GM10847 (cell line): ENCODE measurements around the gene ZNF689.

Experiments
- POLR2A ChIP-seq: IDR thresholded peaks from 2 replicates; pipeline ENCODE4 v1.6.1; 2011; ENCODE audit not compliant: insufficient read length; ENCODE audit errors: extremely low read depth

Gene ZNF689

DNA sequence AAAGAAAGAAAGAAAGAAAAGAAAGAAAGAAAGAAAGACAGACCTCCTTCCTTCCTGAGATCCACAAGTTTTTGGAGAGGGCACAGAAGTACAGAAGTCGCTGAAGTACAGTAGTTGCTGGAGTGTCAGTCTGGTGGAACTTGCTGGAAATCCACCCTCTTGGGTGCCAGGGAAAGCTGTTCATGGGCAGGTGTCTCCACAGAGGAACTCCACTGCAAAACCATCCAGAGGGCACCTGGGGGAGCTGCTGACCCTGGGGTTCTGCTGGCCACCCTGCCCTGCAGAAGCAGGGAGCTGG, 37.0 kb upstream of the ZNF689 start:
- TF ChIP-seq POLR2A, result no peak

DNA sequence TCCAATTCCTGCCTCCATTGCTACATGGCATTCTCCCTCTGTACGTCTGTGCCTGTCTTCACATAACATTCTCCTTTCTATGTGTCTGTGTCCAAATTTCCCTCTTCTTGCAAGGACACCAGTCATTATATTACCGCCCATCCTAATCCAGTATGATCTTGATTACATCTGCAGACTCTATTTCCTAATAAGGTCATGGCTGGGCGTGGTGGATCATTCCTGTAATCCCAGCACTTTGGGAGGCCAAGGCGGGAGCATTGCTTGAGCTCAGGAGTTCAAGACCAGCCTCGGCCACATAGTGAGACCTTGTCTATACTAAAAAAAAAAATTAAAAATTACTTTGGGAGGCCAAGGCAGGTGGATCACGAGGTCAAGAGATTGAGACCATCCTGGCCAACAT, 35.5 kb upstream of the ZNF689 start:
- TF ChIP-seq POLR2A, result no peak

DNA sequence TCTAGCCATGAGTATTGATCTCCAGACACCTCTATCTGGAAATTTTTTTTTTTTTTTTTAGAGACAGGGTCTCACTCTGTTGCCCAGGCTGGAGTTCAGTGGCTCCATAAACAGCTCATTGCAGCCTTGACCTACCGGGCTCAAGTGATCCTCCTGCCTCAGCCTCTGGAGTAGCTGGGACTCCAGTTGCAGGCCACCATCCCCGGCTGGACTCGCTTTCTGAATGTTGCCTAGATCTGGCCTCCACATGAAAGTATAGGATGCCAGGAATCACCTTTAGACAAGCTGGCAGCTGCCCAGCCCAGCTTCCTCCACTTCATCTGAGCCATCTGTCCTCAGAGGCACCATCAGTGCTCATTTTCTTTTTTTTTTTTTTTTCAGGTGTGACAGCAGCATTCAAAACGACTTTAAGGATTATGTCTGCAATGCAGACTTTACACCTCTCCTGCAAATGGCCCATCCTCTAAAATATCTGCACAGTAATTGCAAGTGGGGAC, 34.2 kb upstream of the ZNF689 start:
- no peak for TF ChIP-seq POLR2A

DNA sequence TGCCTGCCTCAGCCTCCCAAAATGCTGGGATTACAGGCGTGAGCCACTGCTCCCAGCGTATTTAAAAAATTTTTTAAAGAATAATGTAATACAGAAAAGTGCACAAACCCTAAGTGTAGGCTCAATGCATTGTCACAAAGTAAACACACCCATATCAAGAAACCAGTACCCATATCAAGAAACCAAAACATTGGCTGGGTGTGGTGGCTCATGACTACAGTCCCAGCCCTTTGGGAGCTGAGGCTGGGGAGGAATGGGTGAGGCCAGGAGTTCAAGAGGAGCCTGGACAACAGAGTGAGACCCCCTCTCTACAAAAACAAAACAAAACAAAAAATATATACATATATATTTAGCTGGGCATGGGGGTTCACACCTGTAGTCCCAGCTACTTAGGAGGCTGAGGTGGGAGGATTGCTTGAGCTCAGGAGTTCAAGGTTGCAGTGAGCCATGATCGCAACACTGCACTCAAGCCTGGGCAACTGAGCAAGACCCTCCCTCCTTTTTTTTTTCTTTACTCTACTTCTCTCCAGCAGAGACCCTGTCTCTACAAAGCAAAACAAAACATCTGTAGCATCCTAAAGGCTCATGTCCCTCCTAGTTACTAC, 31.3 kb upstream of the ZNF689 start:
- TF ChIP-seq POLR2A, result no peak

DNA sequence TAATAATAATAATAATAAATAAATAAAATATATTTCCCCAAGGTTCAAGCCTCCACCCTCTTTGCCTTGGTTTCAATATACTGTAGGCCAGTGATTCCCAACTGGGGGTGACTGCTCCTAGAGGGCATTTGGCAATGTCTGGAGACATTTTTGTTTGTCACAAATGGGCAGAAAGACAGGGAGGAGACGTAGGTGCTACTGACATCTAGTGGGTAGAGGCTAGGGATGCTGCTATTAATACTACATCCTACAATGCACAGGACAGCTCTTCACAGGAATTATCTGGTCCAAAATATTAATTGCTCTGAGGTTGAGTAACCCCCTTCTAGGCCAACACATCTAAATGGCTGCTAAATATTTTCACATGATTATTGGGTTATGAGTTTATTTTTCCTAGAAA, 27.8 kb upstream of the ZNF689 start:
- TF ChIP-seq POLR2A, result no peak

DNA sequence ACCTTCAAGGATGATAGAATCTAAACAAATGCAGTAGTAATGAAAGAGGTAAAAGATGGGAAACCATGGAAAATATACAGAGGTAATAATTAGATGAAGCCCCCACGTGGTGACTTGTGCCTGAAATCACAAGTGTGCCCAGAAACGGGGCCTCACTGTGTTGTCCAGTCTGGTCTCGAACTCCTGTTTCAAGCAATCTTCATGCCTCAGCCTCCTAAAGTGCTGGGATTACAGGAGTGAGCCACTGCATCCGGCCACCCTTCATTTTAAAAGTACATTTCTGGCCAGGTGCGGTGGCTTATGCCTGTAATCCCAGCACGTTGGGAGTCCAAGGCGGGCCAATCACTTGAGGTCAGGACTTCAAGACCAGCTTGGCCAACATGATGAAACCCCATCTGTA, 26.4 kb upstream of the ZNF689 start:
- no peak for TF ChIP-seq POLR2A

DNA sequence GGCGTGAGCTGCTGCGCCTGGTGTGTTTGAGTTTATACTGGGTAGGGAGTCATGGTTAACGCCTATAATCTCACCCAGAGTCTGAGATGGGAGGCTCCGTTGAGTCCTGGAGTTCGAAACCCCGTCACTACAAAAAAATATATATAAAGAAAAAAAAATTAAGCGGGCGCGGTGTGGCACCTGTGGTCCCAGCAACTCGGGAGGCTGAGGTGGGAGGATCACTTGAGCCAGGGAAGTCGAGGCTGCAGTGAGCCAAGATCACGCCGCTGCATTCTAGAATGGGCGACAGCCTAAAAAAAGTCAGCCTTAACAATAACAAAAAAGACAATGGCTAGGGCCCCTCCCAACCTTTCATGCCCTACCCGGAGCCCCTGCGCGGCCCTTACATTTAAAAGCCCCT, 23.3 kb upstream of the ZNF689 start:
- TF ChIP-seq POLR2A, result no peak

DNA sequence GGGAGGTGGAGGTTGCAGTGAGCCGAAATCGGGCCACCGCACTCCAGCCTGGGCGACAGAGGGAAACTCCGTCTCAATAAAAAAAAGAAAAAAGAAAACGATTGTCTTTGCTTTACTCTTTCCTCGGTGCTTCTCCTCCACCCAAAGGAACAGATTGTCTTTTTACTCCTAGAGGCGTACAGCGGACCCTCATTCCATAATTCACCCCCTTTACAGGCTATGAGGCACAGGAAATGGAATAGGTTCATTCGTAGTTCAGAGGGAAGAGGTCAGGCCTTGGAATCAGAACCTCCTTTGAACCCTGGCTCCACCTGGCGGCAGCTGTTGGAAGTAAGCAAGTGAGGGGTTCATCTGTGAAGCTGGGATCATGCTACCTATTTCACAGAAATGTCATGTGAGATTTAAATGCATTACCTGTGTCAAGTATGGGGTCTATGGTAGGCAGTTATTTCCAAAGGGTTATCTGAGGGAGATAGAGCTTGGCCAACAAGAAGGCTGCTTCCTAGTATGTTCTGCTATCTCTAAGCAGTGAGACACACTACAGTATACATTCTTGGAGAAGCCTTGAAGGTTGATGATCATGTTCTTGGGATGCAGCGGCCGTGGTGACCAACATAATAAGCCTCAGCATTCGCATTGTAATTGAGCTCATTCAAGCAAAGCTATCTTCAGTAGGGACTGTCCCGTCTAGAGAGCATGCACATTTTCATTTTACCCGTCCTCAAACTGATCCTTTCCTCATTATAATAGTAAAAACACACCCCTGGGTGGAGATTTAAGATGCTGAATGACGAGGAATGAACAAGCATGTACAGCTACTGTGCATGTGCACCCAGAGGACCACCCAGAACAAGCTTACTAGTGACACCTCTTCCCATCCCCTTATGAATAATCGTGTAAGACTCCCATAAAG, 18.7 kb upstream of the ZNF689 start:
- no peak for TF ChIP-seq POLR2A

DNA sequence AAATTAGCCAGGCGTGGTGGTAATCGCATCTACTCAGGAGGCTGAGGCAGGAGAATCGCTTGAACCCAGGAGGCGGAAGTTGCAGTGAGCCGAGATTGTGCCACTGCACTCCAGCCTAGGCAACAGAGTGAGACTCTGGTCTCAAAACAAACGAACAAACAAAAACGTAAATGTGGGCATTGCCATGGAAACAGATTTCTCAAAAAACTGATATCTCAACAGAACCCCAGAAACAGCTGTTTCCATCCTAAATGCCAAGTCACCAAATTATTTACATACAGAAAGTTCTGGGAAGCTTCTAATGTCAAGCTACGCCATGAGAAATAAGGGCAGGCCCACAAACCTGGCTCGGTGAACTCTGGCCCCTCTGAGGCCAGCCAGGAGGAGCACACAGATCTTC, 16.0 kb upstream of the ZNF689 start:
- TF ChIP-seq POLR2A, result no peak

DNA sequence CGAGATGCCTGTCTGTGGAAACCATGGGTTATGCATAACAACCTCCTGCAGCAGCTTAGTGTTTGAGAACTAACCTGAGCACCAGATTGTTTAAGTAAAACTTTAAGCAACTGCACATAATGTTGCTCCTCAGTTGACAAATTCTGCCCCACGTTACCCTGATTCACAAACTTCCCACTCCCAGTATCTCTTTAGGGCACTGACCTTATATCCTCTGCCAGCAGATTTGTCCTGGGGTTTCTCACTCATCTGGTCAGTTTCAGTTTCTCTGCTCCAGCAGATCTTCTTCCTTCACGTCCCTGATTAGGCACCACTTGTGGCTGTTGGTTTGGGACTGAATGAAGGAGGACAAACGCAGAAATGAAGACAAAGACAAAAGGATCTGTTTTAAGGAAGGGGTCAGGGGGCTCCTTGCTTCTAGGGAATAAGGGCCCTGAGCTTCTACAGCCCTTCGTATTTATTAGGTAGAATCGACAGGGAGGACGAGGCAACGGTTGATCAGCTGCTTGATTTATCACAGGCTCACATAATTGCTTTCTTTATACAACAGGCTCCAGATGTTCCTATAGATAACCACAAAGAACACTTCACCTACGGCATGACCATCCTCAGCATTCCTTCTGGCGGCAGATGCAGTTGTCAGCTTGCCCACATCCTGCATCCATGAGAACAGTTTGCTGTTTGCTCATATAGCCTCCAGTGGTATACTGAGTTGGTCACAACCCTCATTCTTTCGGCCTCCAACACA, 13.5 kb upstream of the ZNF689 start:
- TF ChIP-seq POLR2A, result no peak

DNA sequence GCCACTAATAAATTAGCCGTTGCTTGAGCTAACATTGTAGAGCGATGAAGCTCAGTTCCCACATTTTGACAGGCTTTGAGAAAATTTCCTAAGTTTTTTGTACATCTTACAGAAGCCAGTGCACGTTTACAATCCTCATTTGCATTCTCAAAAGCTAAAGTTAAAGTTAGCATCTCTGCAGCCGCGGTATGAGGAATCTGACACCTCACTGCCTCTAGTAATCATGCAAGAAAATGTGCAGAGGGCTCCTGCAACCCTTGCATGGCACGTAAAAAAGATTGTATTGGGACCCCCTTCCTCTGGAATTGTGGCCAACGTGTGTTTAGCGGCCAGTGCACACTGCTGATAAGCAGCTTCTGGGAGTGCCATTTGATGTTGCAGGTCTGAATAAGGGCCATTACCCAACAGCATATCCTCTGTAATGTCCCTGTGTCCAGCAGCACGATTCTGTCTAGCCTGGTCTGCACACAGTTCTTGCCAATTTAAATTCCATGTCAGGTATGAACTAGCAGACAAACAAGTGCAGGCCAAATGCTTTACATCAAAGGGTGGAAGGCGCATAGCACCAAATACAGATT, 12.4 kb upstream of the ZNF689 start:
- TF ChIP-seq POLR2A, result no peak

DNA sequence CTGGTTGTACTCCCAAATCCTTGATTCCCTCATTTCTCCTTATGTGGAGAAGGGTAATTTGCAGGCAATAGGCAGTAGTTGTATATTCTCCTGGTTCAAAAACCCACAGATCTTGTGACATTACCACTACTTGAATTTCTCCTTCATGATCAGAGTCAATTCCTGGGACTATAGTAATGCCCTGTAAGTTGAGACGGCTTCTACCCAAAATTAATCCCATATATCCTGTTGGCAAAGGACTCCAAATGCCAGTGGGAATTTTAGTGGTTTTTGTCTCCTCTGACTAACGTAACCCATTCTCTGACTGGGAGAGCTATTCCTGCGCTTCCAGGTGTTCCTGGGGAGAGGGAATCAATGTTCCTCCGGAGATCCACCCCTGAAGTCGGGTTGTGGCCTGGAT, 11.6 kb upstream of the ZNF689 start:
- TF ChIP-seq POLR2A, result no peak

DNA sequence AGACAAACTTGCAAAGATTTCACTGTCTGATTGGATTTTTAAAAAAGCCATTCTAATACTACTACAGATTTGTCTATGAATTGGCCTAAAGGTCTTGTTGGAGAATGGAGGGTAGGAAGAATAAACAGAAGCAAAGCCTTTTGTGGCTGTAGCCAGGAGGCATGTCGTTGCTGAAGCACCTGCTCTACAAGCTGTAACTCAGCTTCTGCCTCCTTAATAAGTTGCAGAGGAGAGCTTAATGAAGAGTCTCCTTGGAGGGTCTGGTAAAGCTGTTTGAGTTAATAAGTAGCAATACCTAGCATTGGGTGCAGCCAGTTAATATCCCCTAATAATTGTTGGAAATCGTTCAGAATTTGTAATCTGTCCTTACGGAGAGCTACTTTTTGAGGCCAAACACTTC, 10.0 kb upstream of the ZNF689 start:
- no peak for TF ChIP-seq POLR2A

DNA sequence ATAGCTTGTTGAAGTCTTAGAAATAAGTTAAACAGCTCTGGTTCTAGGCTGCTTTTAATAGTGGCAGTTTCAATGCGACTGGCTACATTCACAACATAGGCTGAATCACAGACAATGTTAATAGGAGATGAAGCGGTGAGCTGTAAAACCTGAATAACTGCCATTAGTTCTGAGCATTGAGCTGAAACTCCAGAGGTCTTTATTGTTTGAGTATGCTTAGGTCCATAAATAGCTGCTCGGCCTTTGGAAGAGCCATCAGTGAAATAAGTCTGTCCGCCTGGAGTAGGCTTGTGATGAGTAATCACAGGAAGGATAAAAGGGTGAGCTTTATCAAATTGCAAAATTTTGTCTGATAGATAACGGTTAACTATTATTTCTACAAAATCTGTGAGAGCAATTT, 9.4 kb upstream of the ZNF689 start:
- no peak for TF ChIP-seq POLR2A

DNA sequence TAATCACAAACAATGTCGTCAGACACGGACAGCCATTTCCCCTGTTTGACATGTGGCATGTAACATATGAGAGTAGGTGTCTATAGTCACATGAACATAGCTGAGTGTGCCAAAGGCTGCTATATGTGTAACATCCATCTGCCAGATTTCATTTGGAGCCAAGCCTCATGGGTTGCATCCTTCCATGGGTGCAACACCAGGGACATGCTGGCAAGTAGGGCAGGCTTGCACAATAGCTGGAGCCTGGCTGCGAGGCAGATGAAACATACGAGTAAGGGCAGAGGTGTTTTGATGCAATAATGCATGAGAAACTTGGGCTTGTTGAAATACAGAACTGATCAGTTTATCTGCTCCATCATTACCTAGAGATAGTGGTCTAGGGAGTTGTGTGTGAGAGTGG, 9.0 kb upstream of the ZNF689 start:
- TF ChIP-seq POLR2A, result no peak
